ENCODE data around the gene ERAS. TPM values are rescaled to one million over a fixed set of nuclear protein-coding genes. Genes with fewer than 3 reads are reported as not detected.
"Not testable (repeated sequence)": the region's sequence is repeated elsewhere in the genome, so short reads cannot be mapped to it uniquely, and the experiment has no call there.

Gene ERAS
- total RNA-seq, 4 donors from 2014 or later: not detected

DNA sequence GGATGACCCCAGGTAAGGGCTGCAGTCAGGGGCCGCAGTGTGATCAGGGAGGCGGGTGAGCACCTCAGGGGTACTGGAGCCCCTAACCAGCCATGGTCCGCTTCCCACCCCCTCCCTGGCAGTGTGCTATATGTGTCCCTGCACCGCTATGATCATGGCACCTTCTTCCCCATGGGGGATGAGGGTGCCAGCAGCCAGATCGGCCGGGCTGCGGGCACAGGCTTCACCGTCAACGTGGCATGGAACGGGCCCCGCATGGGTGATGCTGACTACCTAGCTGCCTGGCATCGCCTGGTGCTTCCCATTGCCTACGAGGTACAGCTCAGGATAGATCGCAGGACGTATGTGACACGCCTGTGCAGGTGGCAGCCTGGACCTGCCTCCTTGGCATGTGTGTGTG is 8.2 kb upstream of the ERAS start:
- Histone ChIP-seq H3K27ac (no peak overlapping the region), H3K27me3 (no peaks in the 10 kb centered on the region), H3K4me1 (no peaks in the 10 kb centered on the region), H3K36me3 (peaks cover 0 to 88% (median 0%) of the 10 kb centered on the region in 3 donors), H3K9me3 (no peaks in the 10 kb centered on the region), H3K4me3 (no peak overlapping the region)
- WGBS, 2 donors: 87 to 93% methylated on average over 3 to 4 of the region's 16 CpGs
- TF ChIP-seq POLR2A (IDR thresholded peaks at IDR 0.05): no peak
- no peak for TF ChIP-seq EP300 (IDR thresholded peaks at IDR 0.05)
- TF ChIP-seq, protein P1, sequence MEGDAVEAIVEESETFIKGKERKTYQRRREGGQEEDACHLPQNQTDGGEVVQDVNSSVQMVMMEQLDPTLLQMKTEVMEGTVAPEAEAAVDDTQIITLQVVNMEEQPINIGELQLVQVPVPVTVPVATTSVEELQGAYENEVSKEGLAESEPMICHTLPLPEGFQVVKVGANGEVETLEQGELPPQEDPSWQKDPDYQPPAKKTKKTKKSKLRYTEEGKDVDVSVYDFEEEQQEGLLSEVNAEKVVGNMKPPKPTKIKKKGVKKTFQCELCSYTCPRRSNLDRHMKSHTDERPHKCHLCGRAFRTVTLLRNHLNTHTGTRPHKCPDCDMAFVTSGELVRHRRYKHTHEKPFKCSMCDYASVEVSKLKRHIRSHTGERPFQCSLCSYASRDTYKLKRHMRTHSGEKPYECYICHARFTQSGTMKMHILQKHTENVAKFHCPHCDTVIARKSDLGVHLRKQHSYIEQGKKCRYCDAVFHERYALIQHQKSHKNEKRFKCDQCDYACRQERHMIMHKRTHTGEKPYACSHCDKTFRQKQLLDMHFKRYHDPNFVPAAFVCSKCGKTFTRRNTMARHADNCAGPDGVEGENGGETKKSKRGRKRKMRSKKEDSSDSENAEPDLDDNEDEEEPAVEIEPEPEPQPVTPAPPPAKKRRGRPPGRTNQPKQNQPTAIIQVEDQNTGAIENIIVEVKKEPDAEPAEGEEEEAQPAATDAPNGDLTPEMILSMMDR (IDR thresholded peaks at IDR 0.05): no peak
- DNase-seq (ENCODE audit: low spot score in 2 of 2): no peak

DNA sequence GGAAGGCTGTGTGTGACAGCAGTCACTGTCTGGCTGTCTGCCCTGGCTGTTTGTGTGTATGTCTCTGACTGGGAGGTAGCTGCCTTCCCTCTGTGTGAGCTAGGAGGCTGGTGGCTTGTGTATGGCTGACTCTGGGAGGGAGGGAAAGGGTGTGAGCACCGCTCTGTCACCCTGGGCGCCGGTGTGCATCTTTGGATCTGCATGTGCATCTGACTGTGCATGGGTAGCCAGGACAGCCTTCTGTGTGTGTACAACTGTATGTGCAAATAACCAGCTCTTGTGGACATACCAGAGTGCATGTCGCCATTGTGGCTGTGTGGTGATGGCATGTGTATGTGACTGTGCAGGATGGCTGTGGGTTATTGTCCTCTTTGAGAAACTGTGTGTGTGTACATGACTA is 7.4 kb upstream of the ERAS start:
- Histone ChIP-seq H3K36me3 (peaks cover 0 to 94% (median 0%) of the 10 kb centered on the region in 3 donors), H3K4me3 (no peak overlapping the region)
- no peak for DNase-seq (ENCODE audit: low spot score in 2 of 2)

DNA sequence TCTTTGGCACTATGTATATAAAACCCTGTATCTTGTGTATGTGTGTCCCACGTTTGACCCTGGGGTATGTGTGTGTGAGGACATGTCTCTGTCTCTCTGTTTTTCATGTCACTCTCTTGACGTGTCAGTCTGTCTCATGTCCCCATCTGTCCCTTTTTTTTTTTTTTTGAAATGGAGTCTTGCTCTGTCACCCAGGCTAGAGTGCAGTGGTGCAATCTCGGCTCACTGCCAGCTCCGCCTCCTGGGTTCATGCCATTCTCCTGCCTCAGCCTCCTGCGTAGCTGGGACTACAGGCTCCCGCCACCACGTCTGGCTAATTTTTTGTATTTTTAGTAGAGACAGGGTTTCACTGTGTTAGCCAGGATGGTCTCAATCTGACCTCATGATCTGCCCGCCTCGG is 6.9 kb upstream of the ERAS start:
- H3K36me3 ChIP-seq: peaks cover 0 to 94% (median 0%) of the 10 kb centered on the region in 3 donors
- WGBS, 2 donors: 86 to 88% methylated on average over 4 to 9 of the region's 9 CpGs
- not testable (repeated sequence) for H3K27ac ChIP-seq; H3K4me3 ChIP-seq; H3K9me3 ChIP-seq; H3K4me1 ChIP-seq; DNase-seq (ENCODE audit: low spot score in 2 of 2); H3K27me3 ChIP-seq

More for the DNA sequence above, 7.4 kb upstream of the ERAS start:
- no peak overlapping the region for H3K27ac ChIP-seq
- no peaks in the 10 kb centered on the region for H3K27me3 ChIP-seq
- TF ChIP-seq EP300 (IDR thresholded peaks at IDR 0.05) (no peak), POLR2A (IDR thresholded peaks at IDR 0.05) (no peak)
- TF ChIP-seq, protein P1 (IDR thresholded peaks at IDR 0.05): no peak
- no peaks in the 10 kb centered on the region for H3K4me1 ChIP-seq
- 84% methylated on average over 4 of the region's 4 CpGs; no CpG with 5 or more reads in 1 of the 2 donors for whole genome bisulfite sequencing, 2 donors
- no peaks in the 10 kb centered on the region for H3K9me3 ChIP-seq

DNA sequence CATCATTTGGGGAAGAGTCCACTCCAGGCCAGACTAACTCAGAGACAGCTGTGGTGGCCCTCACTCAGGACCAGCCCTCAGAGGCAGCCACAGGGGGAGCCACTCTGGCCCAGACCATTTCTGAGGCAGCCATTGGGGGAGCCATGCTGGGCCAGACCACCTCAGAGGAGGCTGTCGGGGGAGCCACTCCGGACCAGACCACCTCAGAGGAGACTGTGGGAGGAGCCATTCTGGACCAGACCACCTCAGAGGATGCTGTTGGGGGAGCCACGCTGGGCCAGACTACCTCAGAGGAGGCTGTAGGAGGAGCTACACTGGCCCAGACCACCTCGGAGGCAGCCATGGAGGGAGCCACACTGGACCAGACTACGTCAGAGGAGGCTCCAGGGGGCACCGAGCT is 3.3 kb upstream of the ERAS start:
- Histone ChIP-seq H3K27ac (no peak overlapping the region), H3K36me3 (peaks cover 0 to 88% (median 0%) of the 10 kb centered on the region in 3 donors), H3K4me1 (no peaks in the 10 kb centered on the region), H3K4me3 (no peak overlapping the region), H3K27me3 (no peaks in the 10 kb centered on the region), H3K9me3 (peaks cover 0 to 4% (median 0%) of the 10 kb centered on the region in 4 donors)
- 33 to 79% methylated on average over 1 to 6 of the region's 6 CpGs for WGBS, 2 donors
- no peak for DNase-seq (ENCODE audit: low spot score in 2 of 2)
- TF ChIP-seq EP300 (IDR thresholded peaks at IDR 0.05) (no peak), POLR2A (IDR thresholded peaks at IDR 0.05) (no peak)
- TF ChIP-seq, protein P1 (IDR thresholded peaks at IDR 0.05): no peak

DNA sequence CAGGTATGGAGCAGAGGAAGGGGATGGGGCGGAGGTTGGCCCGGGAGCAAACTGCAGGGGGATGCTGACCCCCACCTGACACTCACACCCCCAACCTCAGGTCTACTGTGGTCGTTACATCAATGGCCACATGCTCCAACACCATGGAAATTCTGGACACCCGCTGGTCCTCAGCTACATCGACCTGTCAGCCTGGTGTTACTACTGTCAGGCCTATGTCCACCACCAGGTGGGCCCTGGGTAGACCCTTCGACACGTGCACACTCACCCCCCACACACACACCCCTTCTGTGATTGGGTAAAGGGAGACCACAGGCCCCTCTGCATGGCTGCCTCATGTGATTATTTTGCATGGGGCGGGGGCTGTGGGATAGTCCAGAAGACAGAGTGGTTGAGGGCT is 2.2 kb upstream of the ERAS start:
- no peaks in the 10 kb centered on the region for H3K4me1 ChIP-seq
- TF ChIP-seq EP300 (IDR thresholded peaks at IDR 0.05): no peak
- TF ChIP-seq POLR2A (IDR thresholded peaks at IDR 0.05): no peak
- TF ChIP-seq, protein P1 (IDR thresholded peaks at IDR 0.05): no peak
- no peak overlapping the region for H3K27ac ChIP-seq
- WGBS, 2 donors: 89 to 96% methylated on average over 3 to 8 of the region's 8 CpGs
- no peak for DNase-seq (ENCODE audit: low spot score in 2 of 2)
- peaks cover 0 to 4% (median 0%) of the 10 kb centered on the region in 4 donors for H3K9me3 ChIP-seq
- no peaks in the 10 kb centered on the region for H3K27me3 ChIP-seq
- H3K36me3 ChIP-seq: peaks cover 0 to 78% (median 0%) of the 10 kb centered on the region in 3 donors
- H3K4me3 ChIP-seq: no peak overlapping the region
